ENCODE measurements around the gene MRPL48.

MRPL48 gene

GRCh38 chr11:73894725-73895335 lies 107.2 kb downstream of the MRPL48 start:
- no peak for DNase-seq

DNA sequence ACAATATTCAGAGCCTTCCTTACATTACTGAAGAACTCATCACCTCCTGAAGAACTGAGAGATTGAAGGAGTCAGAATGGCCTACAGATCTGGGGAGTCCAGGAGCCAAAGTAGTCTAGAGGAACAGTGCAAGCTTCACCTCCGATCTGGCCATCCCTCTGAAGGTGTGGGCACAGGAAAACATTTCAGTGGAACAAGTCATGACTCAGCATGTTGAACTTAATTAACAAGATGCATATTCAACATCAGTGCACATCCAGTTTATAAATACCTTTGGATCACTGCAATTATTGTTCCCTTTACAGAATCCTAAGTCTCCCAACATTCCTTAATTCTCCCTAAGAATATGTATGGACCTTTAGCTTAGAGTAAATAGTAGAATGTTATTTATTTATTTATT lies 114.6 kb downstream of the MRPL48 start:
- DNase-seq: no peak

DNA sequence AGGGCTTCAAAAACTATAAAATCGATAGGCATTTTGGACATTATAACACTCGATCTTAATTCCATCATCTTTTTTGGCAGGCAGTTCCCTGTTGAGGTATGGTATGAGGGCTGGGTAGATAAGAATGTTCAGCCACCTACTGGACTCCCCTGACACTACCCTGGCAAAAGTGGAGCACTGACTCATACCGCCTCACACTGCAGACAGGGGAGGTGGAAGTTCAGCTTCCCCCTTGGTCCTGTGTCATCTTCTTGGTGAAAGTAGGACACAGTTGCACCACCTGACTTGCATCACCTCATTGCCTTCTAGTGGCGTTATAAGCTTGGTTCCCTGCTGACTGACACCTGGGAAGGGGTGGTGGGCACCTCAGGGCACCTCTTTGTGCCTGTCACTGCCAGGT lies 119.5 kb downstream of the MRPL48 start:
- peak; percentile 78 for DNase-seq

- DNase-seq: no peak
These were observed 124.4 kb downstream of the MRPL48 start for GRCh38 chr11:73912026-73912425.

GRCh38 chr11:73913472-73913871 lies 125.8 kb downstream of the MRPL48 start:
- no peak for DNase-seq

- DNase-seq: no peak
These were observed 126.6 kb downstream of the MRPL48 start for GRCh38 chr11:73914284-73914683.
